A549 (cell line): Measurements from ENCODE around the gene DUSP28. TPM values are rescaled to one million over a fixed set of nuclear protein-coding genes. Genes with fewer than 3 reads are reported as not detected.

ENCODE experiments used
- ATAC-seq, 2 experiments: fragments of 200-7000 bp in 1 of 2; fragments of >200 bp in 1 of 2; cut with Nextera tagmentation in 1 of 2; cut with Tn5 transposase in 1 of 2; 3 replicates each; pipeline versions ENCODE4 v1.8.0 to v1.9.1; 2018 to 2020; ENCODE audit warnings: mild to moderate bottlenecking in 1 of 2, moderate library complexity in 1 of 2
- CTCF ChIA-PET: fragments of 300-600 bp; sonication (Branson Sonifier 250); formaldehyde crosslinking; extraction: SDS; loops from one replicate; lab custom pipeline; 2021; ENCODE audit warnings: antibody characterized with exemption, inconsistent platforms; lab: Yijun Ruan, JAX
- POLR2A ChIA-PET: fragments of 350-600 bp; formaldehyde crosslinking; extraction: SDS; loops from one replicate; lab custom pipeline; 2021; ENCODE audit warnings: antibody characterized with exemption, inconsistent platforms; lab: Yijun Ruan, JAX
- DNase-seq, 2 experiments: peaks; one replicate each; pipeline versions ENCODE4 v3.0.0 to v3.0.0-alpha.2; 2011 to 2016; ENCODE audit warnings: low read depth in 1 of 2, low spot score in 1 of 2
- FAIRE-seq: peaks from 2 replicates; lab custom pipeline; 2011; peaks lifted over from hg19 to GRCh38; lab: Jason Lieb, UNC
- H3K27ac ChIP-seq, 2 experiments: fragments of >200 bp; sonication (Bioruptor Twin); formaldehyde crosslinking; 3 replicates each; pipeline ENCODE4 v1.5.1; 2016 to 2017
- H3K4me1 ChIP-seq: fragments of >200 bp; sonication (Bioruptor Twin); formaldehyde crosslinking; 3 replicates; pipeline ENCODE4 v1.6.1; 2016
- H3K4me2 ChIP-seq: fragments of >200 bp; sonication (Bioruptor Twin); formaldehyde crosslinking; 3 replicates; pipeline ENCODE4 v1.6.1; 2016
- H3K4me3 ChIP-seq: fragments of >200 bp; sonication (Bioruptor Twin); formaldehyde crosslinking; 3 replicates; pipeline ENCODE4 v1.5.1; 2016
- H3K9me3 ChIP-seq: fragments of >200 bp; sonication (Bioruptor Twin); formaldehyde crosslinking; 3 replicates; pipeline ENCODE4 v1.6.1; 2016
- BCL3 ChIP-seq: fragments of >200 bp; sonication (Bioruptor Twin); formaldehyde crosslinking; IDR thresholded peaks from 3 replicates; pipeline ENCODE4 v1.6.1; 2016
- CBX2 ChIP-seq: fragments of 200-600 bp; sonication (generic); IDR thresholded peaks from 2 replicates; pipeline ENCODE4 v1.6.1; 2016; ENCODE audit warnings: low read depth, mild to moderate bottlenecking, borderline replicate concordance
- CEBPB ChIP-seq, 2 experiments: fragments of >200 bp in 1 of 2; sonication (Bioruptor Twin) in 1 of 2; formaldehyde crosslinking in 1 of 2; IDR thresholded peaks; 2 replicates each; pipeline ENCODE4 v1.6.1; 2012 to 2016
- CHD4 ChIP-seq: fragments of 200-600 bp; sonication (generic); IDR thresholded peaks from 2 replicates; pipeline ENCODE4 v1.6.1; 2016; ENCODE audit warnings: antibody characterized with exemption, mild to moderate bottlenecking, borderline replicate concordance
- FOSL2 ChIP-seq, 2 experiments: fragments of 450-650 bp in 1 of 2; fragments of >200 bp in 1 of 2; sonication (Bioruptor Twin) in 1 of 2; formaldehyde crosslinking; IDR thresholded peaks; 2 replicates each; pipeline versions ENCODE4 v1.5.0 to v1.6.1; 2016 to 2020; ENCODE audit warnings: mild to moderate bottlenecking in 1 of 2, moderate library complexity in 1 of 2
- FOXS1 ChIP-seq: fragments of 250-450 bp; sonication (Bioruptor Pico); IDR thresholded peaks from 2 replicates; pipeline ENCODE4 v1.5.0; 2020; ENCODE audit warnings: mild to moderate bottlenecking, moderate library complexity
- GATA3 ChIP-seq: IDR thresholded peaks from 2 replicates; pipeline ENCODE4 v1.6.1; 2012; ENCODE audit warnings: borderline replicate concordance
- HDAC2 ChIP-seq: fragments of 200-600 bp; sonication (generic); IDR thresholded peaks from 2 replicates; pipeline ENCODE4 v1.6.1; 2016
- HEYL ChIP-seq: fragments of 250-450 bp; sonication (Bioruptor Pico); IDR thresholded peaks from 2 replicates; pipeline ENCODE4 v1.8.0; 2021; ENCODE audit warnings: mild to moderate bottlenecking, moderate library complexity
- HOXA7 ChIP-seq: fragments of 250-450 bp; sonication (Bioruptor Pico); IDR thresholded peaks from 2 replicates; pipeline ENCODE4 v1.5.0; 2020; ENCODE audit warnings: mild to moderate bottlenecking, moderate library complexity
- HOXB13 ChIP-seq: fragments of 250-450 bp; sonication (Bioruptor Pico); IDR thresholded peaks from 2 replicates; pipeline ENCODE4 v1.5.0; 2020; ENCODE audit warnings: low read depth, mild to moderate bottlenecking, moderate library complexity
- JUN ChIP-seq, 2 experiments: fragments of >200 bp; sonication (Bioruptor Twin); formaldehyde crosslinking; IDR thresholded peaks; 2 replicates in 1 of 2; 3 replicates in 1 of 2; pipeline ENCODE4 v1.6.1; 2016 to 2017
- KDM5A ChIP-seq: fragments of 200-600 bp; sonication (generic); IDR thresholded peaks from 2 replicates; pipeline ENCODE4 v1.6.1; 2016; ENCODE audit warnings: antibody characterized with exemption, mild to moderate bottlenecking
- MAX ChIP-seq: IDR thresholded peaks from 2 replicates; pipeline ENCODE4 v1.6.1; 2012
- MAZ ChIP-seq: fragments of 150-350 bp; IDR thresholded peaks from 2 replicates; pipeline ENCODE4 v1.6.1; 2014; ENCODE audit warnings: antibody characterized with exemption, low read depth, low read length, borderline replicate concordance
- NFE2L2 ChIP-seq: fragments of 150-350 bp; conservative IDR thresholded peaks from 2 replicates; pipeline ENCODE4 v1.6.1; 2014; ENCODE audit warnings: low read length
- NR3C1 ChIP-seq: fragments of >200 bp; sonication (Bioruptor Twin); formaldehyde crosslinking; IDR thresholded peaks from 3 replicates; pipeline ENCODE4 v1.6.1; 2017
- PBX3 ChIP-seq: IDR thresholded peaks from 2 replicates; pipeline ENCODE4 v1.6.1; 2012
- PHF8 ChIP-seq: fragments of 200-600 bp; sonication (generic); IDR thresholded peaks from 2 replicates; pipeline ENCODE4 v1.6.1; 2016; ENCODE audit warnings: low read depth, mild to moderate bottlenecking, antibody characterized with exemption, moderate library complexity, borderline replicate concordance
- RAD21 ChIP-seq, 2 experiments: fragments of >200 bp in 1 of 2; sonication (Bioruptor Twin) in 1 of 2; formaldehyde crosslinking in 1 of 2; IDR thresholded peaks in 1 of 2; conservative IDR thresholded peaks in 1 of 2; 2 replicates in 1 of 2; 3 replicates in 1 of 2; pipeline ENCODE4 v1.6.1; 2012 to 2018; ENCODE audit warnings: inconsistent platforms in 1 of 2
- REST ChIP-seq: fragments of 200-600 bp; sonication (generic); IDR thresholded peaks from 2 replicates; pipeline ENCODE4 v1.6.1; 2016; ENCODE audit warnings: antibody characterized with exemption, mild to moderate bottlenecking, moderate library complexity
- RNF2 ChIP-seq: fragments of 200-600 bp; sonication (generic); IDR thresholded peaks from 2 replicates; pipeline ENCODE4 v1.6.1; 2016; ENCODE audit warnings: low read depth, mild to moderate bottlenecking, antibody characterized with exemption, moderate library complexity, borderline replicate concordance
- SMC3 ChIP-seq: fragments of >200 bp; sonication (Bioruptor Twin); formaldehyde crosslinking; IDR thresholded peaks from 3 replicates; pipeline ENCODE4 v1.6.1; 2018; ENCODE audit warnings: inconsistent platforms
- ZC3H11A ChIP-seq: fragments of 450-650 bp; IDR thresholded peaks from 2 replicates; pipeline ENCODE4 v1.6.1; 2014; ENCODE audit warnings: antibody characterized with exemption, mild to moderate bottlenecking
- ZFP36 ChIP-seq: fragments of 450-650 bp; IDR thresholded peaks from 2 replicates; pipeline ENCODE4 v1.6.1; 2014; ENCODE audit warnings: borderline replicate concordance; ENCODE audit not compliant: partially characterized antibody
- ZNF302 ChIP-seq: fragments of 250-450 bp; sonication (Bioruptor Pico); IDR thresholded peaks from 2 replicates; pipeline ENCODE4 v1.9.0; 2021; ENCODE audit warnings: inconsistent platforms, mild to moderate bottlenecking, moderate library complexity
- WGBS: methylation state at CpG from one replicate; pipeline ENCODE4 v1.1.6; 2017; ENCODE audit errors: missing lambda C conversion rate; 5-methylcytosine and 5-hydroxymethylcytosine counted together
- polyA plus RNA-seq, 4 experiments: library from polyadenylated mRNA; depleted of rRNA in 3 of 4; stranded (reverse); fragments of >200 nt; fragmentation: RNase III in 1 of 4; extraction: RNeasy Plus Mini Kit Qiagen cat#74134 plus additional on column Dnase treatment in 1 of 4; gene quantifications; 2 replicates in 3 of 4; 3 replicates in 1 of 4; pipeline ENCODE4 v1.2.3, GENCODE V29; 2011 to 2017

DUSP28 gene
- polyA plus RNA-seq, 2 of the 4 experiments (the other 2 are of a cell fraction): 5.2 to 14.3 TPM

- FAIRE-seq: no peak
These were observed 5.2 kb upstream of the DUSP28 start for GRCh38 chr2:240554767-240555493.

GRCh38 chr2:240555541-240556250 is 4.5 kb upstream of the DUSP28 start:
- DNase-seq: no peak
- H3K4me1 ChIP-seq: peaks cover 14% of the 10 kb centered on the region
- no peak overlapping the region for H3K4me2 ChIP-seq
- WGBS: 92% methylated on average over 12 of the region's 16 CpGs
- H3K4me3 ChIP-seq: no peak overlapping the region
- no peaks in the 10 kb centered on the region for H3K9me3 ChIP-seq
- CTCF ChIA-PET: interaction anchor here (0.9 kb wide), 1 partner anchor 324 kb away, joined by 3 read pairs; no protein-coding TSS in a partner anchor
- TF ChIP-seq ZC3H11A (no peak), HEYL (CRISPR knock-in tag) (no peak), NFE2L2 (no peak), FOSL2 (IDR thresholded peaks at IDR 0.05) (no peak), FOSL2 (CRISPR knock-in tag; IDR thresholded peaks at IDR 0.05) (no peak), REST (no peak), KDM5A (no peak), HOXA7 (CRISPR knock-in tag) (no peak), ZNF302 (no peak), FOXS1 (CRISPR knock-in tag) (no peak), SMC3 (no peak), CEBPB (IDR thresholded peaks at IDR 0.05) (no peak)
- no peak for ATAC-seq
- FAIRE-seq: no peak
- no peak overlapping the region for H3K27ac ChIP-seq
- POLR2A ChIA-PET: no interaction called here

More at GRCh38 chr2:240554767-240555493, 5.2 kb upstream of the DUSP28 start:
- WGBS: 94% methylated on average over 12 of the region's 17 CpGs
- DNase-seq: no peak
- Histone ChIP-seq H3K4me3 (no peak overlapping the region), H3K27ac (no peak overlapping the region), H3K4me2 (no peak overlapping the region), H3K9me3 (no peaks in the 10 kb centered on the region), H3K4me1 (peaks cover 14% of the 10 kb centered on the region)
- TF ChIP-seq BCL3 (no peak), RNF2 (no peak), NR3C1 (no peak), GATA3 (no peak), HEYL (CRISPR knock-in tag) (no peak), RAD21 (conservative IDR thresholded peaks at IDR 0.05 in 1 of 2, IDR thresholded peaks at IDR 0.05 in 1 of 2) (no peak), MAX (no peak), HOXB13 (CRISPR knock-in tag) (no peak), HDAC2 (no peak), PBX3 (no peak), CBX2 (no peak), CHD4 (no peak), PHF8 (no peak), MAZ (no peak), JUN (IDR thresholded peaks at IDR 0.05) (no peak), ZC3H11A (no peak), ZFP36 (no peak)
- ChIA-PET CTCF (no interaction called here), POLR2A (no interaction called here)
- no peak for ATAC-seq
